OCI-LY7 (cell line): ENCODE results near the gene HSPA1L.

Source experiments
- EZH2phosphoT487 ChIP-seq: fragments of 200-600 bp; sonication (generic); IDR thresholded peaks from 2 replicates; pipeline ENCODE4 v1.6.1; 2018; ENCODE audit warnings: low read depth, borderline replicate concordance, mild to moderate bottlenecking, mixed run types, antibody characterized with exemption, low read length, moderate library complexity, mixed read lengths
- TF ChIP-seq, protein P1 (sequence below): fragments of 200-600 bp; sonication (generic); conservative IDR thresholded peaks from 2 replicates; pipeline ENCODE4 v1.5.1; 2014; ENCODE audit warnings: mild to moderate bottlenecking, antibody characterized with exemption, low read length, moderate library complexity, mixed read lengths

DNA sequence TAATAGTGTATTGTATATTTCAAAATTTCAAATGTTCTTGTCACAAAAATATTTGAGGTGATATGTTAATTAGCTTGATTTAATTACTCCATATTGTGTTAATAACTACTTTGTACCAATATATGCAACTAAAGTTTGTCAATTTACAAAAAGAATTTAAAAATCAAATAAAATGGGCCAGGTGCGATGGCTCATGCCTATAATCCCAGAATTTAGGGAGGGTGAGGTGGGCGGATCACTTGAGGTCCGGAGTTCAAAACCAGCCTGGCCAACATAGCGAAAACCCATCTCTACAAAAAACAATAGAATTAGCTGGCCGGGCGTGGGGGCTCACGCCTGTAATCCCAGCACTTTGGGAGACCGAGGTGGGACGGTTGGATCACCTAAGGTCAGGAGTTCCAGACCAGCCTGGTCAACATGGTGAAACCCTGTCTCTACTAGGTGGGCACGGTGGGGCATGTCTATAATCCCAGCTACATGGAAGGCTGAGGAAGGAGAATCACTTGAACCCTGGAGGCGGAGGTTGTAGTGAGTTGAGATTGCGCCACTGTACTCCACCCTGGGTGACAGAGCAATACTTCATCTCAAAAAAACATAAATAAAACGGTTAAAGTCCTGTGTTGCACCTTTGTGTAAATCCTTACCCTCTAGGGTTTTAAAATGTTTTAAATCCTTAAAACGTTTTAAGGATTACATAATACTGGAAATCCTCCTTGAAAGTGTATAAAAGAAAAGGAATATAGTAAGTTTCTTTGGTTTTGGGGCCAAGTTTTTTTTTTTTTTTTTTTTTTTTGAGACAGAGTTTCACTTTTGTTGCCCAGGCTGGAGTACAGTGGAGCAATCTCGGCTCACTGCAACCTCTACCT is 16.5 kb upstream of the HSPA1L start:
- TF ChIP-seq, protein P1, sequence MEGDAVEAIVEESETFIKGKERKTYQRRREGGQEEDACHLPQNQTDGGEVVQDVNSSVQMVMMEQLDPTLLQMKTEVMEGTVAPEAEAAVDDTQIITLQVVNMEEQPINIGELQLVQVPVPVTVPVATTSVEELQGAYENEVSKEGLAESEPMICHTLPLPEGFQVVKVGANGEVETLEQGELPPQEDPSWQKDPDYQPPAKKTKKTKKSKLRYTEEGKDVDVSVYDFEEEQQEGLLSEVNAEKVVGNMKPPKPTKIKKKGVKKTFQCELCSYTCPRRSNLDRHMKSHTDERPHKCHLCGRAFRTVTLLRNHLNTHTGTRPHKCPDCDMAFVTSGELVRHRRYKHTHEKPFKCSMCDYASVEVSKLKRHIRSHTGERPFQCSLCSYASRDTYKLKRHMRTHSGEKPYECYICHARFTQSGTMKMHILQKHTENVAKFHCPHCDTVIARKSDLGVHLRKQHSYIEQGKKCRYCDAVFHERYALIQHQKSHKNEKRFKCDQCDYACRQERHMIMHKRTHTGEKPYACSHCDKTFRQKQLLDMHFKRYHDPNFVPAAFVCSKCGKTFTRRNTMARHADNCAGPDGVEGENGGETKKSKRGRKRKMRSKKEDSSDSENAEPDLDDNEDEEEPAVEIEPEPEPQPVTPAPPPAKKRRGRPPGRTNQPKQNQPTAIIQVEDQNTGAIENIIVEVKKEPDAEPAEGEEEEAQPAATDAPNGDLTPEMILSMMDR = no peak
- no peak for TF ChIP-seq EZH2phosphoT487
